IMR-90 (cell line): Measurements from ENCODE around the gene HACE1. TPM values are rescaled to one million over a fixed set of nuclear protein-coding genes. Genes with fewer than 3 reads are reported as not detected.

ENCODE experiments used
- ATAC-seq: fragments of 200-7000 bp; cut with Tn5 transposase; 2 replicates; pipeline ENCODE4 v1.9.1; 2020; ENCODE audit warnings: low read depth, mild to moderate bottlenecking, moderate library complexity
- BruUV-seq: library from RNA; stranded (reverse); fragments of 400-500 nt; replicated peaks from 2 replicates; lab custom pipeline; 2021; lab: Mats Ljungman, UMichigan
- CTCF ChIA-PET: fragments of 300-600 bp; formaldehyde crosslinking; extraction: SDS; loops from one replicate; lab custom pipeline; 2021; ENCODE audit warnings: antibody characterized with exemption; lab: Yijun Ruan, JAX
- POLR2A ChIA-PET: fragments of 300-600 bp; sonication (Branson Sonifier 250); formaldehyde crosslinking; loops from one replicate; lab custom pipeline; 2022; ENCODE audit warnings: antibody characterized with exemption; ENCODE audit not compliant: unreplicated experiment; lab: Charles Lee
- DNase-seq: peaks from one replicate; pipeline ENCODE4 v3.0.0; 2013
- H2AFZ ChIP-seq: replicated peaks from 2 replicates; pipeline ENCODE3; 2013; ENCODE audit warnings: low read length, mild to moderate bottlenecking; ENCODE audit not compliant: poor library complexity
- H2AK5ac ChIP-seq: 2 replicates; pipeline ENCODE4 v1.6.1; 2013; ENCODE audit warnings: low read depth, low read length, inconsistent platforms
- H2AK9ac ChIP-seq: replicated peaks from 2 replicates; pipeline ENCODE3; 2013; ENCODE audit warnings: mild to moderate bottlenecking, low read depth, low read length, moderate library complexity; ENCODE audit not compliant: poor library complexity
- H2BK120ac ChIP-seq: 2 replicates; pipeline ENCODE4 v1.6.1; 2013; ENCODE audit warnings: low read depth, low read length, inconsistent platforms
- H2BK15ac ChIP-seq: 3 replicates; pipeline ENCODE4 v1.6.1; 2013; ENCODE audit warnings: low read depth, low read length, inconsistent platforms
- H2BK20ac ChIP-seq: 2 replicates; pipeline ENCODE4 v1.6.1; 2013; ENCODE audit warnings: low read depth, mild to moderate bottlenecking, inconsistent platforms, low read length, moderate library complexity
- H2BK5ac ChIP-seq: 2 replicates; pipeline ENCODE4 v1.6.1; 2013; ENCODE audit warnings: mild to moderate bottlenecking, low read depth, low read length, inconsistent platforms; ENCODE audit not compliant: poor library complexity, severe bottlenecking
- H3K14ac ChIP-seq: replicated peaks from 2 replicates; pipeline ENCODE4 v1.6.1; 2013; ENCODE audit warnings: low read depth, low read length, inconsistent platforms
- H3K18ac ChIP-seq: 2 replicates; pipeline ENCODE4 v1.6.1; 2013; ENCODE audit warnings: low read depth, low read length, control low read depth
- H3K23ac ChIP-seq: 2 replicates; pipeline ENCODE4 v1.6.1; 2013; ENCODE audit warnings: low read depth, low read length, inconsistent platforms
- H3K27ac ChIP-seq: 2 replicates; pipeline ENCODE4 v1.5.1; 2013; ENCODE audit warnings: mild to moderate bottlenecking, control low read depth, low read length; ENCODE audit not compliant: insufficient read depth
- H3K27me3 ChIP-seq: 2 replicates; pipeline ENCODE4 v1.6.1; 2013; ENCODE audit warnings: low read length; ENCODE audit not compliant: control insufficient read depth, insufficient read depth
- H3K36me3 ChIP-seq: 2 replicates; pipeline ENCODE4 v1.6.1; 2013; ENCODE audit warnings: low read length, mixed read lengths; ENCODE audit not compliant: control insufficient read depth, insufficient read depth
- H3K4ac ChIP-seq: 2 replicates; pipeline ENCODE4 v1.6.1; 2013; ENCODE audit warnings: low read depth, low read length, inconsistent platforms
- H3K4me1 ChIP-seq: 2 replicates; pipeline ENCODE4 v1.6.1; 2013; ENCODE audit warnings: low read length, mixed read lengths; ENCODE audit not compliant: control insufficient read depth, insufficient read depth
- H3K4me2 ChIP-seq: 2 replicates; pipeline ENCODE4 v1.6.1; 2013; ENCODE audit warnings: low read depth, mild to moderate bottlenecking, control low read depth, low read length, moderate library complexity
- H3K4me3 ChIP-seq: 2 replicates; pipeline ENCODE4 v1.5.1; 2013; ENCODE audit warnings: low read depth, mild to moderate bottlenecking, control low read depth, low read length, moderate library complexity; ENCODE audit not compliant: insufficient read depth
- H3K56ac ChIP-seq: 2 replicates; pipeline ENCODE4 v1.6.1; 2013; ENCODE audit warnings: low read length, inconsistent platforms; ENCODE audit not compliant: insufficient read depth; ENCODE audit errors: extremely low read depth
- H3K79me1 ChIP-seq, 2 experiments: 2 replicates each; pipeline ENCODE4 v1.6.1; 2013; ENCODE audit warnings: low read length in 2 of 2, inconsistent platforms in 1 of 2, low read depth in 1 of 2
- H3K9ac ChIP-seq: 2 replicates; pipeline ENCODE4 v1.6.1; 2013; ENCODE audit warnings: low read depth, low read length, control low read depth
- H3K9me1 ChIP-seq: 2 replicates; pipeline ENCODE4 v1.6.1; 2013; ENCODE audit warnings: low read length, inconsistent platforms; ENCODE audit not compliant: insufficient read depth
- H3K9me3 ChIP-seq: 2 replicates; pipeline ENCODE4 v1.6.1; 2013; ENCODE audit warnings: low read length; ENCODE audit not compliant: control insufficient read depth, insufficient read depth
- H4K20me1 ChIP-seq: 2 replicates; pipeline ENCODE4 v1.6.1; 2013; ENCODE audit warnings: low read length, inconsistent platforms; ENCODE audit not compliant: insufficient read depth
- H4K5ac ChIP-seq: 2 replicates; pipeline ENCODE4 v1.6.1; 2013; ENCODE audit warnings: mild to moderate bottlenecking, low read depth, low read length, control low read depth
- H4K8ac ChIP-seq, 2 experiments: 2 replicates each; pipeline ENCODE4 v1.6.1; 2013; ENCODE audit warnings: low read depth in 2 of 2, low read length in 2 of 2, control low read depth in 1 of 2, inconsistent platforms in 1 of 2
- H4K91ac ChIP-seq: 2 replicates; pipeline ENCODE4 v1.6.1; 2013; ENCODE audit warnings: low read depth, low read length, inconsistent platforms; ENCODE audit not compliant: insufficient read depth
- MAZ ChIP-seq: IDR thresholded peaks from 2 replicates; pipeline ENCODE4 v1.6.1; 2012; ENCODE audit warnings: low read depth, mild to moderate bottlenecking, low read length, improper control_type of control experiment, moderate library complexity, borderline replicate concordance
- MXI1 ChIP-seq: IDR thresholded peaks from 2 replicates; pipeline ENCODE4 v1.6.1; 2012; ENCODE audit warnings: low read depth, mild to moderate bottlenecking, low read length, moderate library complexity, borderline replicate concordance
- RCOR1 ChIP-seq: IDR thresholded peaks from 2 replicates; pipeline ENCODE4 v1.6.1; 2012; ENCODE audit warnings: mild to moderate bottlenecking, low read length, improper control_type of control experiment; ENCODE audit not compliant: insufficient replicate concordance
- RFX5 ChIP-seq: IDR thresholded peaks from 2 replicates; pipeline ENCODE4 v1.8.0; 2012; ENCODE audit warnings: low read depth, mild to moderate bottlenecking, low read length, moderate library complexity
- WGBS, 2 experiments: methylation state at CpG; one replicate each; pipeline versions ENCODE4 v1.1.5 to v1.1.7; 2013; ENCODE audit warnings: missing lambda C conversion rate in 2 of 2; ENCODE audit not compliant: insufficient read length in 1 of 2; ENCODE audit errors: extremely low coverage in 2 of 2; 5-methylcytosine and 5-hydroxymethylcytosine counted together
- dilution Hi-C: fragments of 300-500 bp; cut with HindIII; formaldehyde crosslinking; loops from one replicate; pipeline ENCODE4 v1.14.3; 2018; ENCODE audit warnings: low sequenced_read_pairs; ENCODE audit not compliant: unreplicated experiment
- in situ Hi-C: fragments of 300-500 bp; cut with MboI; formaldehyde crosslinking; loops from 3 replicates; pipeline ENCODE4 v1.14.3; 2019; ENCODE audit warnings: low sequenced_read_pairs, inconsistent platforms, mixed read lengths
- intact Hi-C: fragments of 100-400 bp; cut with micrococcal nuclease; formaldehyde crosslinking; loops from 2 replicates; pipeline ENCODE4 v1.10.0; 2022
- polyA plus RNA-seq, 3 experiments: library from polyadenylated mRNA; depleted of rRNA; stranded (reverse); fragments of >200 nt; gene quantifications; 2 replicates each; pipeline ENCODE4 v1.2.3, GENCODE V29; 2012; ENCODE audit warnings: low replicate concordance in 1 of 3
- total RNA-seq: library from RNA; depleted of rRNA; stranded (reverse); fragments of >200 nt; gene quantifications from 2 replicates; pipeline ENCODE4 v1.2.3, GENCODE V29; 2012

Gene HACE1
- total and polyA plus RNA-seq, 2 of the 4 experiments (the other 2 are of a cell fraction), result 5.4 to 10.8 TPM

GRCh38 chr6:104881964-104882668, 22.4 kb upstream of the HACE1 start:
- Histone ChIP-seq H2BK20ac (no peak overlapping the region), H3K4ac (no peak overlapping the region), H2AFZ (no peak overlapping the region), H4K91ac (no peak overlapping the region), H2BK15ac (no peak overlapping the region), H3K36me3 (no peaks in the 10 kb centered on the region), H3K18ac (no peak overlapping the region), H4K8ac (no peak overlapping the region), H2AK9ac (no peak overlapping the region), H2AK5ac (no peak overlapping the region), H3K27ac (no peak overlapping the region), H3K9me3 (no peaks in the 10 kb centered on the region), H3K9ac (no peak overlapping the region), H3K79me1 (no peaks in the 10 kb centered on the region), H3K4me1 (no peaks in the 10 kb centered on the region), H3K27me3 (peaks cover 8% of the 10 kb centered on the region), H2BK5ac (no peak overlapping the region), H3K4me2 (no peak overlapping the region), H3K4me3 (no peak overlapping the region), H4K5ac (no peak overlapping the region), H2BK120ac (no peak overlapping the region), H4K20me1 (no peaks in the 10 kb centered on the region), H3K9me1 (no peaks in the 10 kb centered on the region; the same call in 1 of the 2 replicates), H3K23ac (no peak overlapping the region), H3K14ac (no peak overlapping the region), H3K56ac (no peak overlapping the region)
- no TSS peak for BruUV-seq
- TF ChIP-seq MAZ (no peak), RCOR1 (no peak), RFX5 (no peak), MXI1 (no peak)
- dilution Hi-C loops (no loop called here), in situ Hi-C loops (no loop called here), intact Hi-C loops (no loop called here)
- DNase-seq (no peak), ATAC-seq (no peak)
- no CpG with 5 or more reads among the region's 3 CpGs for WGBS, 2 experiments
- ChIA-PET CTCF (no interaction called here), POLR2A (no interaction called here)
